A549 (cell line): Measurements from ENCODE around the gene ZNF586. TPM values are rescaled to one million over a fixed set of nuclear protein-coding genes. Genes with fewer than 3 reads are reported as not detected.
"Not testable (repeated sequence)": the region's sequence is repeated elsewhere in the genome, so short reads cannot be mapped to it uniquely, and the experiment has no call there.

Experiments
- ATAC-seq, 2 experiments: fragments of 200-7000 bp in 1 of 2; fragments of >200 bp in 1 of 2; cut with Nextera tagmentation in 1 of 2; cut with Tn5 transposase in 1 of 2; 3 replicates each; pipeline versions ENCODE4 v1.8.0 to v1.9.1; 2018 to 2020; ENCODE audit warnings: mild to moderate bottlenecking in 1 of 2, moderate library complexity in 1 of 2
- CTCF ChIA-PET: fragments of 300-600 bp; sonication (Branson Sonifier 250); formaldehyde crosslinking; extraction: SDS; loops from one replicate; lab custom pipeline; 2021; ENCODE audit warnings: antibody characterized with exemption, inconsistent platforms; lab: Yijun Ruan, JAX
- POLR2A ChIA-PET: fragments of 350-600 bp; formaldehyde crosslinking; extraction: SDS; loops from one replicate; lab custom pipeline; 2021; ENCODE audit warnings: antibody characterized with exemption, inconsistent platforms; lab: Yijun Ruan, JAX
- DNase-seq, 2 experiments: peaks; one replicate each; pipeline versions ENCODE4 v3.0.0 to v3.0.0-alpha.2; 2011 to 2016; ENCODE audit warnings: low read depth in 1 of 2, low spot score in 1 of 2
- FAIRE-seq: peaks from 2 replicates; lab custom pipeline; 2011; peaks lifted over from hg19 to GRCh38; lab: Jason Lieb, UNC
- H3K27ac ChIP-seq, 2 experiments: fragments of >200 bp; sonication (Bioruptor Twin); formaldehyde crosslinking; 3 replicates each; pipeline ENCODE4 v1.5.1; 2016 to 2017
- H3K4me1 ChIP-seq: fragments of >200 bp; sonication (Bioruptor Twin); formaldehyde crosslinking; 3 replicates; pipeline ENCODE4 v1.6.1; 2016
- H3K4me2 ChIP-seq: fragments of >200 bp; sonication (Bioruptor Twin); formaldehyde crosslinking; 3 replicates; pipeline ENCODE4 v1.6.1; 2016
- H3K4me3 ChIP-seq: fragments of >200 bp; sonication (Bioruptor Twin); formaldehyde crosslinking; 3 replicates; pipeline ENCODE4 v1.5.1; 2016
- H3K9me3 ChIP-seq: fragments of >200 bp; sonication (Bioruptor Twin); formaldehyde crosslinking; 3 replicates; pipeline ENCODE4 v1.6.1; 2016
- CEBPB ChIP-seq, 2 experiments: fragments of >200 bp in 1 of 2; sonication (Bioruptor Twin) in 1 of 2; formaldehyde crosslinking in 1 of 2; IDR thresholded peaks; 2 replicates each; pipeline ENCODE4 v1.6.1; 2012 to 2016
- CHD2 ChIP-seq: fragments of 150-350 bp; IDR thresholded peaks from 2 replicates; pipeline ENCODE4 v1.6.1; 2014; ENCODE audit warnings: low read length; ENCODE audit not compliant: partially characterized antibody
- CHD4 ChIP-seq: fragments of 200-600 bp; sonication (generic); IDR thresholded peaks from 2 replicates; pipeline ENCODE4 v1.6.1; 2016; ENCODE audit warnings: antibody characterized with exemption, mild to moderate bottlenecking, borderline replicate concordance
- E2F6 ChIP-seq: IDR thresholded peaks from 2 replicates; pipeline ENCODE4 v1.6.1; 2012; ENCODE audit warnings: low read depth, borderline replicate concordance
- FOSL2 ChIP-seq, 2 experiments: fragments of 450-650 bp in 1 of 2; fragments of >200 bp in 1 of 2; sonication (Bioruptor Twin) in 1 of 2; formaldehyde crosslinking; IDR thresholded peaks; 2 replicates each; pipeline versions ENCODE4 v1.5.0 to v1.6.1; 2016 to 2020; ENCODE audit warnings: mild to moderate bottlenecking in 1 of 2, moderate library complexity in 1 of 2
- FOXS1 ChIP-seq: fragments of 250-450 bp; sonication (Bioruptor Pico); IDR thresholded peaks from 2 replicates; pipeline ENCODE4 v1.5.0; 2020; ENCODE audit warnings: mild to moderate bottlenecking, moderate library complexity
- GATA3 ChIP-seq: IDR thresholded peaks from 2 replicates; pipeline ENCODE4 v1.6.1; 2012; ENCODE audit warnings: borderline replicate concordance
- HDAC2 ChIP-seq: fragments of 200-600 bp; sonication (generic); IDR thresholded peaks from 2 replicates; pipeline ENCODE4 v1.6.1; 2016
- HEYL ChIP-seq: fragments of 250-450 bp; sonication (Bioruptor Pico); IDR thresholded peaks from 2 replicates; pipeline ENCODE4 v1.8.0; 2021; ENCODE audit warnings: mild to moderate bottlenecking, moderate library complexity
- HMGXB4 ChIP-seq: fragments of 250-450 bp; sonication (Bioruptor Pico); IDR thresholded peaks from 2 replicates; pipeline ENCODE4 v1.5.0; 2021; ENCODE audit warnings: mild to moderate bottlenecking, moderate library complexity, borderline replicate concordance
- JUNB ChIP-seq: fragments of >200 bp; sonication (Bioruptor Twin); formaldehyde crosslinking; IDR thresholded peaks from 2 replicates; pipeline ENCODE4 v1.6.1; 2016
- KDM1A ChIP-seq: fragments of 200-600 bp; sonication (generic); IDR thresholded peaks from 2 replicates; pipeline ENCODE4 v1.6.1; 2016; ENCODE audit warnings: low read depth, mild to moderate bottlenecking
- MAFK ChIP-seq: fragments of 450-650 bp; IDR thresholded peaks from 2 replicates; pipeline ENCODE4 v1.6.1; 2014; ENCODE audit not compliant: partially characterized antibody
- MAZ ChIP-seq: fragments of 150-350 bp; IDR thresholded peaks from 2 replicates; pipeline ENCODE4 v1.6.1; 2014; ENCODE audit warnings: antibody characterized with exemption, low read depth, low read length, borderline replicate concordance
- SMC3 ChIP-seq: fragments of >200 bp; sonication (Bioruptor Twin); formaldehyde crosslinking; IDR thresholded peaks from 3 replicates; pipeline ENCODE4 v1.6.1; 2018; ENCODE audit warnings: inconsistent platforms
- USF2 ChIP-seq: fragments of 450-650 bp; IDR thresholded peaks from 2 replicates; pipeline ENCODE4 v1.6.1; 2014; ENCODE audit warnings: antibody characterized with exemption
- ZNF302 ChIP-seq: fragments of 250-450 bp; sonication (Bioruptor Pico); IDR thresholded peaks from 2 replicates; pipeline ENCODE4 v1.9.0; 2021; ENCODE audit warnings: inconsistent platforms, mild to moderate bottlenecking, moderate library complexity
- WGBS: methylation state at CpG from one replicate; pipeline ENCODE4 v1.1.6; 2017; ENCODE audit errors: missing lambda C conversion rate; 5-methylcytosine and 5-hydroxymethylcytosine counted together
- polyA plus RNA-seq, 4 experiments: library from polyadenylated mRNA; depleted of rRNA in 3 of 4; stranded (reverse); fragments of >200 nt; fragmentation: RNase III in 1 of 4; extraction: RNeasy Plus Mini Kit Qiagen cat#74134 plus additional on column Dnase treatment in 1 of 4; gene quantifications; 2 replicates in 3 of 4; 3 replicates in 1 of 4; pipeline ENCODE4 v1.2.3, GENCODE V29; 2011 to 2017
- TF ChIP-seq, protein P1 (sequence below): IDR thresholded peaks from 2 replicates; pipeline ENCODE4 v1.6.1; 2012
- TF ChIP-seq, protein P2 (sequence below): IDR thresholded peaks from 2 replicates; pipeline ENCODE4 v1.6.1; 2012

The ZNF586 gene
- polyA plus RNA-seq, 2 of the 4 experiments (the other 2 are of a cell fraction), result 7.1 to 8.2 TPM

DNA sequence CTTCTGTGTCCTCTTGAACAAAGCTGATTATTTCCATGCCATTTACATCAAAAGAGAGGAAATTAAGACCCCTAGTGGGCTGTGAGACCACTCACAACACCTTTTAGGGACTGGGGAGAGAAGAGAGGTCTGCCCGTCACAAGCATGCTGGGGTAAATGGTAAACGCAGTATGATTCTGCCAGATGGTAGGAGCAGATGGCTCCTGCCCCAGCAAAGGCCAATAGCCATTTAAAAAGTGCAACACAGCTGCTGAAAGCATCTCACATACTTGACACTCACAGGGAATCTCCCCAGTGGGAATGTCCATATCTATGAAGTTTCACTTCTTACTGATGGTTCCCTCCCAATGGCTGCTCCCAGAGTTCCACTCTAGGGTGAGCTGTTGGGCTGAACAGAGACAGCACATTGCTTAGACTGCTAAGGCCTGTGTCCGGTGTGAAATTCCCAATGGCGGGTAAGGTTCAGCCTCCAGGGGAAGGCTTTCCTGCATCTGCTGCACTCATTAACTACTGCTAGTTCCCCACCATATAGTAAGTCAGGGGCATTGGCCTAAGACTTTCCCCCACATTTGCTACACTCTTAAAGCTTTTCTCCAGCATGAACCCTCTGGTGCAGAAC is 49.5 kb upstream of the ZNF586 start:
- Histone ChIP-seq H3K4me3 (no peak overlapping the region), H3K4me2 (no peak overlapping the region), H3K4me1 (no peaks in the 10 kb centered on the region), H3K27ac (no peak overlapping the region), H3K9me3 (peaks cover 88% of the 10 kb centered on the region)
- no peak for DNase-seq
- no peak for FAIRE-seq
- 89% methylated on average over 4 of the region's 4 CpGs for WGBS
- ATAC-seq, result no peak
- CTCF ChIA-PET, result interaction anchor here (1.5 kb wide), 1 partner anchor 32 kb away, joined by 3 read pairs; no protein-coding TSS in a partner anchor
- no peak for TF ChIP-seq HEYL (CRISPR knock-in tag)
- no peak for TF ChIP-seq MAZ
- TF ChIP-seq KDM1A, result no peak
- TF ChIP-seq HMGXB4, result no peak
- TF ChIP-seq MAFK, result no peak
- POLR2A ChIA-PET, result no interaction called here

- CTCF ChIA-PET, result interaction anchor here (1.0 to 1.5 kb wide), 2 partner anchors 9 to 33 kb away, joined by 3 read pairs; no protein-coding TSS in a partner anchor
- ATAC-seq, result no peak
- Histone ChIP-seq H3K4me1 (no peaks in the 10 kb centered on the region), H3K4me2 (no peak overlapping the region)
- WGBS, result 86% methylated on average over 10 of the region's 10 CpGs
- no peak for TF ChIP-seq FOSL2 (IDR thresholded peaks at IDR 0.05)
- TF ChIP-seq FOSL2 (CRISPR knock-in tag; IDR thresholded peaks at IDR 0.05), result no peak
- TF ChIP-seq FOXS1 (CRISPR knock-in tag), result no peak
- TF ChIP-seq E2F6, result no peak
- no peak for TF ChIP-seq CHD2
- no peak for TF ChIP-seq ZNF302 (CRISPR knock-in tag)
- TF ChIP-seq SMC3, result no peak
- no peak for TF ChIP-seq USF2
- no peak for TF ChIP-seq HEYL (CRISPR knock-in tag)
- TF ChIP-seq CEBPB (IDR thresholded peaks at IDR 0.05), result no peak
- no peak for TF ChIP-seq CHD4
- no peak for TF ChIP-seq JUNB
- no peak for TF ChIP-seq GATA3
- no peak for TF ChIP-seq HDAC2
- TF ChIP-seq, protein P1, sequence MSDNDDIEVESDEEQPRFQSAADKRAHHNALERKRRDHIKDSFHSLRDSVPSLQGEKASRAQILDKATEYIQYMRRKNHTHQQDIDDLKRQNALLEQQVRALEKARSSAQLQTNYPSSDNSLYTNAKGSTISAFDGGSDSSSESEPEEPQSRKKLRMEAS, result no peak
- TF ChIP-seq, protein P2, sequence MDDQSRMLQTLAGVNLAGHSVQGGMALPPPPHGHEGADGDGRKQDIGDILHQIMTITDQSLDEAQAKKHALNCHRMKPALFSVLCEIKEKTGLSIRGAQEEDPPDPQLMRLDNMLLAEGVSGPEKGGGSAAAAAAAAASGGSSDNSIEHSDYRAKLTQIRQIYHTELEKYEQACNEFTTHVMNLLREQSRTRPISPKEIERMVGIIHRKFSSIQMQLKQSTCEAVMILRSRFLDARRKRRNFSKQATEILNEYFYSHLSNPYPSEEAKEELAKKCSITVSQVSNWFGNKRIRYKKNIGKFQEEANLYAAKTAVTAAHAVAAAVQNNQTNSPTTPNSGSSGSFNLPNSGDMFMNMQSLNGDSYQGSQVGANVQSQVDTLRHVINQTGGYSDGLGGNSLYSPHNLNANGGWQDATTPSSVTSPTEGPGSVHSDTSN, result no peak
- TF ChIP-seq HMGXB4, result no peak
- TF ChIP-seq, all 56 proteins: peak for 0
- Histone ChIP-seq H3K4me3 (no peak overlapping the region), H3K9me3 (peaks cover 91% of the 10 kb centered on the region), H3K27ac (no peak overlapping the region)
- DNase-seq, result peak in 1 of 2 experiments; percentile 22
- POLR2A ChIA-PET, result no interaction called here
- no peak for FAIRE-seq
These were observed 48.6 kb upstream of the ZNF586 start for GRCh38 chr19:57720878-57721277.

- DNase-seq, H3K4me3 ChIP-seq, H3K4me1 ChIP-seq, POLR2A ChIA-PET, H3K27ac ChIP-seq, FAIRE-seq, H3K4me2 ChIP-seq, CTCF ChIA-PET: not testable (repeated sequence)
- WGBS, result 29% methylated on average over 10 of the region's 10 CpGs
- peaks cover 88% of the 10 kb centered on the region for H3K9me3 ChIP-seq
- 0 out of 6 replicates have a peak, but pooled peaks of 1 of the 2 experiments have one; percentile 47 for ATAC-seq
These were observed 31.2 kb upstream of the ZNF586 start for GRCh38 chr19:57738320-57738719.

DNA sequence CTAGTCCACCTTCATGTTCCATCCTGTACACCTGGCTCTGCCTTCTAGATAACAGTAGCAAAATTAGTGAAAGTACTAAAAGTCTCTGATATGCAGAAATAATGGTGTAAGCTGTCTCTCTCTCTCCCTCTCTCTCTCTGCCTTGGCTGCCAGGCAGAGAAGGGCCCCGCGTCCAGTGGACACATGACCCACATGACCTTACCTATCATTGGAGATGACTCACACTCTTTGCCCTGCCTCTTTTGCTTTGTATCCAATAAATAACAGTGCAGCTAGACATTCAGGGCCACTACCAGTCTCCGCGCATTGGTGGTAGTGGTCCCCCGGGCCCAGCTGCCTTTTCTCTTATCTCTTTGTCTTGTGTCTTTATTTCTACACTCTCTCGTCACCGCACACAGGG is 30.7 kb upstream of the ZNF586 start:
- peaks cover 84% of the 10 kb centered on the region for H3K9me3 ChIP-seq
- POLR2A ChIA-PET, H3K4me1 ChIP-seq, DNase-seq, H3K4me2 ChIP-seq, H3K4me3 ChIP-seq, ATAC-seq, FAIRE-seq, H3K27ac ChIP-seq, CTCF ChIA-PET: not testable (repeated sequence)
- WGBS, result 84% methylated on average over 7 of the region's 7 CpGs
